GM19023 (cell line): ENCODE data around the gene MOCS3.

Source experiments
- ATAC-seq: cut with Tn5 transposase; IDR thresholded peaks from one replicate; pipeline ENCODE4 v1.9.1; 2021; ENCODE audit warnings: mild to moderate bottlenecking, moderate library complexity; ENCODE audit not compliant: unreplicated experiment

Gene MOCS3

GRCh38 chr20:50980851-50981713, 22.5 kb downstream of the MOCS3 start:
- ATAC-seq, result no peak

GRCh38 chr20:50981714-50982048, 23.1 kb downstream of the MOCS3 start:
- no peak for ATAC-seq

- ATAC-seq, result no peak
Measured at GRCh38 chr20:50982363-50982762, 23.7 kb downstream of the MOCS3 start.

GRCh38 chr20:50983321-50983720, 24.7 kb downstream of the MOCS3 start:
- no peak for ATAC-seq

GRCh38 chr20:50987493-50988210, 29.0 kb downstream of the MOCS3 start:
- no peak for ATAC-seq

- no peak for ATAC-seq
Measured at GRCh38 chr20:50991076-50991475, 32.5 kb downstream of the MOCS3 start.

GRCh38 chr20:50992336-50992732, 33.7 kb downstream of the MOCS3 start:
- ATAC-seq, result no peak

GRCh38 chr20:50992733-50993457, 34.3 kb downstream of the MOCS3 start:
- peak; percentile 54 for ATAC-seq

- no peak for ATAC-seq
Measured at GRCh38 chr20:50993876-50994275, 35.3 kb downstream of the MOCS3 start.

- ATAC-seq, result no peak
Measured at GRCh38 chr20:50995506-50995905, 36.9 kb downstream of the MOCS3 start.

GRCh38 chr20:50996901-50997865, 38.6 kb downstream of the MOCS3 start:
- no peak for ATAC-seq

GRCh38 chr20:50999355-50999754, 40.7 kb downstream of the MOCS3 start:
- ATAC-seq, result no peak

GRCh38 chr20:51001430-51002265, 43.0 kb downstream of the MOCS3 start:
- ATAC-seq, result no peak

GRCh38 chr20:51002633-51003032, 44.0 kb downstream of the MOCS3 start:
- ATAC-seq, result no peak

- no peak for ATAC-seq
Measured at GRCh38 chr20:51003753-51004152, 45.1 kb downstream of the MOCS3 start.

- ATAC-seq, result no peak
Measured at GRCh38 chr20:51004305-51004727, 45.7 kb downstream of the MOCS3 start.

- no peak for ATAC-seq
Measured at GRCh38 chr20:51004781-51005180, 46.2 kb downstream of the MOCS3 start.

GRCh38 chr20:51005214-51005613, 46.6 kb downstream of the MOCS3 start:
- ATAC-seq, result no peak

GRCh38 chr20:51008718-51009117, 50.1 kb downstream of the MOCS3 start:
- no peak for ATAC-seq
